HEK293 (cell line): Measurements from ENCODE around the gene SHROOM3.

ENCODE experiments used
- CTCF ChIP-seq: fragments of 450-650 bp; formaldehyde crosslinking; IDR thresholded peaks from 2 replicates; pipeline ENCODE4 v1.5.1; 2016; ENCODE audit warnings: missing biosample characterization, missing genetic modification characterization
- GLI4 ChIP-seq: fragments of 450-650 bp; formaldehyde crosslinking; IDR thresholded peaks from 2 replicates; pipeline ENCODE4 v1.5.1; 2016; ENCODE audit warnings: missing biosample characterization, missing genetic modification characterization
- HOXA7 ChIP-seq: sonication (generic); formaldehyde crosslinking; IDR thresholded peaks from 2 replicates; pipeline ENCODE4 v1.8.1; 2022; ENCODE audit warnings: missing genetic modification reagents, borderline replicate concordance
- HOXD13 ChIP-seq: sonication (generic); formaldehyde crosslinking; IDR thresholded peaks from 2 replicates; pipeline ENCODE4 v1.8.0; 2022; ENCODE audit warnings: missing genetic modification reagents, borderline replicate concordance
- YY1 ChIP-seq: fragments of 450-650 bp; formaldehyde crosslinking; IDR thresholded peaks from 2 replicates; pipeline ENCODE4 v1.5.1; 2018; ENCODE audit warnings: missing biosample characterization, missing genetic modification characterization
- ZBTB44 ChIP-seq: fragments of 450-650 bp; IDR thresholded peaks from 2 replicates; pipeline ENCODE4 v1.5.1; 2018; ENCODE audit warnings: missing biosample characterization, mild to moderate bottlenecking, missing genetic modification characterization
- ZNF175 ChIP-seq: fragments of 450-650 bp; formaldehyde crosslinking; IDR thresholded peaks from 2 replicates; pipeline ENCODE4 v1.5.1; 2016; ENCODE audit warnings: missing biosample characterization, missing genetic modification characterization
- ZNF248 ChIP-seq: fragments of 450-650 bp; formaldehyde crosslinking; IDR thresholded peaks from 2 replicates; pipeline ENCODE4 v1.5.1; 2017; ENCODE audit warnings: missing biosample characterization, missing genetic modification characterization
- ZNF280D ChIP-seq: fragments of 450-650 bp; formaldehyde crosslinking; IDR thresholded peaks from 2 replicates; pipeline ENCODE4 v1.5.1; 2016; ENCODE audit warnings: missing biosample characterization, missing genetic modification characterization
- ZNF366 ChIP-seq: fragments of 450-650 bp; formaldehyde crosslinking; conservative IDR thresholded peaks from 2 replicates; pipeline ENCODE4 v1.5.1; 2016; ENCODE audit warnings: missing biosample characterization, missing genetic modification characterization
- ZNF530 ChIP-seq: fragments of 450-650 bp; formaldehyde crosslinking; IDR thresholded peaks from 2 replicates; pipeline ENCODE4 v1.5.1; 2016; ENCODE audit warnings: low read depth, missing biosample characterization, missing genetic modification characterization
- ZNF549 ChIP-seq: fragments of 450-650 bp; IDR thresholded peaks from 2 replicates; pipeline ENCODE4 v1.5.1; 2018; ENCODE audit warnings: missing biosample characterization, missing genetic modification characterization, mild to moderate bottlenecking, inconsistent platforms, moderate library complexity
- ZSCAN30 ChIP-seq: fragments of 450-650 bp; IDR thresholded peaks from 2 replicates; pipeline ENCODE4 v1.5.1; 2018; ENCODE audit warnings: missing biosample characterization, mild to moderate bottlenecking, missing genetic modification characterization, moderate library complexity

GRCh38 chr4:76690906-76691275 lies 255.9 kb downstream of the SHROOM3 start:
- TF ChIP-seq HOXA7 (CRISPR knock-in tag) (no peak), CTCF (tag by site-specific recombination) (no peak), ZNF175 (tag by site-specific recombination) (no peak), YY1 (tag by site-specific recombination) (no peak), ZNF280D (tag by site-specific recombination) (no peak), ZNF530 (tag by site-specific recombination) (no peak), ZBTB44 (tag by site-specific recombination) (no peak), ZNF549 (tag by site-specific recombination) (no peak), ZSCAN30 (tag by site-specific recombination) (no peak), ZNF366 (tag by site-specific recombination) (no peak), GLI4 (tag by site-specific recombination) (no peak), HOXD13 (CRISPR knock-in tag) (no peak), ZNF248 (tag by site-specific recombination) (no peak)
